Measurements from ENCODE around the gene SLC22A13. TPM values are rescaled to one million over a fixed set of nuclear protein-coding genes. Genes with fewer than 3 reads are reported as not detected.

Gene SLC22A13
- total RNA-seq, 1 donor from 2014 or later: 0.51 TPM

DNA sequence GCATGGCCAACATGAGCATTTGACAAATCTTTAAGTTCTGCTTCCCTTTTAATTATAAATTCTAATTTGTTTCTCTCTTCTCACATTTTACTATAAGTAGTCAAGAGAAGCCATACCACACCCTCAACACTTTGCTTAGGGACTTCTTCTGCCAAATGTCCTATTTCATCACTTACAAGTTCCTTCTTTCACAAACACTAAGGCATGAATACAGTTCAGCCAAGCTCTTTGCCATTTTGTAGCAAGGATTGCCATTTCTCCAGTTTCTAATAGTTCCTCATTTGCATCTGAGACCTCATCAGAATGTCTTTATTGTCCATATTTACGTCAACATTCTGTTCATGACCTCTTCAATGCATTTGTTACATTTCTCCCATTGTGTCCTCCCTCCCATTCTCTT lies 45.9 kb downstream of the SLC22A13 start:
- ChIA-PET POLR2A (no interaction called here), CTCF (no interaction called here)
- H3K4me3 Mint-ChIP-seq: no peak overlapping the region
- H3K27ac Mint-ChIP-seq: no peak overlapping the region
- no peaks in the 10 kb centered on the region for H3K4me1 Mint-ChIP-seq
- H3K27me3 Mint-ChIP-seq: peaks cover 7% of the 10 kb centered on the region
- ATAC-seq (ENCODE audit: low read depth) (no peak), DNase-seq (no peak)
- no peaks in the 10 kb centered on the region for H3K9me3 Mint-ChIP-seq
- no peak for TF ChIP-seq CTCF (IDR thresholded peaks at IDR 0.05)
- no peaks in the 10 kb centered on the region for H3K36me3 Mint-ChIP-seq (ENCODE audit: low read depth)
- intact Hi-C loops (cut with micrococcal nuclease): no loop called here

GRCh38 chr3:38311941-38312340 lies 46.3 kb downstream of the SLC22A13 start:
- TF ChIP-seq CTCF (IDR thresholded peaks at IDR 0.05): no peak
- ChIA-PET POLR2A (no interaction called here), CTCF (no interaction called here)
- Mint-ChIP-seq H3K27me3 (peaks cover 7% of the 10 kb centered on the region), H3K4me1 (no peaks in the 10 kb centered on the region), H3K36me3 (ENCODE audit: low read depth) (no peaks in the 10 kb centered on the region), H3K4me3 (no peak overlapping the region), H3K27ac (no peak overlapping the region), H3K9me3 (no peaks in the 10 kb centered on the region)
- intact Hi-C loops (cut with micrococcal nuclease): no loop called here
- DNase-seq (no peak), ATAC-seq (ENCODE audit: low read depth) (no peak)

GRCh38 chr3:38312356-38312755 lies 46.7 kb downstream of the SLC22A13 start:
- intact Hi-C loops (cut with micrococcal nuclease): no loop called here
- ATAC-seq (ENCODE audit: low read depth): no peak
- Mint-ChIP-seq H3K9me3 (no peaks in the 10 kb centered on the region), H3K27me3 (peaks cover 7% of the 10 kb centered on the region), H3K4me1 (no peaks in the 10 kb centered on the region), H3K4me3 (no peak overlapping the region), H3K36me3 (ENCODE audit: low read depth) (no peaks in the 10 kb centered on the region), H3K27ac (no peak overlapping the region)
- POLR2A ChIA-PET: no interaction called here
- TF ChIP-seq CTCF (IDR thresholded peaks at IDR 0.05): no peak
- CTCF ChIA-PET: no interaction called here
- DNase-seq: no peak

GRCh38 chr3:38313263-38313662 lies 47.7 kb downstream of the SLC22A13 start:
- Mint-ChIP-seq H3K4me1 (no peaks in the 10 kb centered on the region), H3K4me3 (no peak overlapping the region), H3K27ac (no peak overlapping the region), H3K36me3 (ENCODE audit: low read depth) (no peaks in the 10 kb centered on the region), H3K9me3 (no peaks in the 10 kb centered on the region), H3K27me3 (peaks cover 7% of the 10 kb centered on the region)
- POLR2A ChIA-PET: no interaction called here
- TF ChIP-seq CTCF (IDR thresholded peaks at IDR 0.05): no peak
- no peak for ATAC-seq (ENCODE audit: low read depth)
- intact Hi-C loops (cut with micrococcal nuclease): no loop called here
- CTCF ChIA-PET: no interaction called here
- no peak for DNase-seq

- Mint-ChIP-seq H3K4me1 (no peaks in the 10 kb centered on the region), H3K27ac (no peak overlapping the region), H3K27me3 (peaks cover 7% of the 10 kb centered on the region), H3K9me3 (no peaks in the 10 kb centered on the region), H3K4me3 (no peak overlapping the region), H3K36me3 (ENCODE audit: low read depth) (no peaks in the 10 kb centered on the region)
- POLR2A ChIA-PET: no interaction called here
- ATAC-seq (ENCODE audit: low read depth): no peak
- CTCF ChIA-PET: no interaction called here
- intact Hi-C loops (cut with micrococcal nuclease): no loop called here
- DNase-seq: no peak
- TF ChIP-seq CTCF (IDR thresholded peaks at IDR 0.05): no peak
These were observed 48.1 kb downstream of the SLC22A13 start for GRCh38 chr3:38313695-38314094.

All from activated B cell treated with CpG ODN at 0.5 μM for 24 hours (primary cell).